HepG2 (cell line): ENCODE data around the gene SCART1. TPM values are rescaled to one million over a fixed set of nuclear protein-coding genes. Genes with fewer than 3 reads are reported as not detected.

Experiments
- ATAC-seq: fragments of 200-7000 bp; cut with Tn5 transposase; 3 replicates; pipeline ENCODE4 v1.9.1; 2020; ENCODE audit warnings: mild to moderate bottlenecking, moderate library complexity
- BruUV-seq: library from RNA; stranded (reverse); fragments of 400-500 nt; replicated peaks from 2 replicates; lab custom pipeline; 2021; lab: Mats Ljungman, UMichigan
- CTCF ChIA-PET: fragments of 300-600 bp; formaldehyde crosslinking; extraction: SDS; loops from one replicate; lab custom pipeline; 2021; ENCODE audit warnings: low total read pairs, inconsistent platforms, low intra/inter-chr PET ratio; lab: Yijun Ruan, JAX
- POLR2A ChIA-PET: fragments of 350-600 bp; sonication (Branson Sonifier 250); formaldehyde crosslinking; loops from one replicate; lab custom pipeline; 2020; ENCODE audit warnings: antibody characterized with exemption, inconsistent platforms; lab: Yijun Ruan, JAX
- DNase-seq: peaks from one replicate; pipeline ENCODE4 v3.0.0-alpha.2; 2015; ENCODE audit warnings: low spot score
- FAIRE-seq: peaks from 3 replicates; lab custom pipeline; 2011; peaks lifted over from hg19 to GRCh38; lab: Jason Lieb, UNC
- H2AFZ ChIP-seq: one replicate; pipeline ENCODE4 v1.6.1; 2011; ENCODE audit warnings: low read length, inconsistent platforms
- H3K27ac ChIP-seq: fragments of 300-600 bp; 3 replicates; pipeline ENCODE4 v1.8.0; 2011; ENCODE audit warnings: mixed run types, mild to moderate bottlenecking, mixed read lengths, low read length, inconsistent platforms; ENCODE audit not compliant: insufficient read depth; ENCODE audit errors: extremely low read length
- H3K27me3 ChIP-seq, 2 experiments: fragments of 200-600 bp in 1 of 2; 2 replicates in 1 of 2; 3 replicates in 1 of 2; pipeline versions ENCODE4 v1.6.0 to v1.8.0; 2011; ENCODE audit warnings: low read length in 2 of 2, mild to moderate bottlenecking in 2 of 2, moderate library complexity in 2 of 2, inconsistent platforms in 1 of 2; ENCODE audit not compliant: insufficient read depth in 2 of 2, control insufficient read depth in 1 of 2
- H3K36me3 ChIP-seq, 2 experiments: fragments of 200-600 bp in 1 of 2; replicated peaks in 1 of 2; 2 replicates in 1 of 2; 3 replicates in 1 of 2; pipeline versions ENCODE4 v1.5.1 to v1.8.0; 2011; ENCODE audit warnings: low read length in 2 of 2, inconsistent platforms in 1 of 2; ENCODE audit not compliant: insufficient read depth in 2 of 2, control insufficient read depth in 1 of 2
- H3K4me1 ChIP-seq: 2 replicates; pipeline ENCODE4 v1.5.1; 2012; ENCODE audit warnings: low read length, inconsistent platforms; ENCODE audit not compliant: insufficient read depth
- H3K4me2 ChIP-seq: 2 replicates; pipeline ENCODE4 v1.6.0; 2011; ENCODE audit warnings: low read depth, low read length, inconsistent platforms
- H3K4me3 ChIP-seq, 3 experiments: fragments of 200-600 bp in 1 of 3; sonication (generic), shearing (Covaris generic) in 1 of 3; replicated peaks in 1 of 3; 2 replicates each; pipeline ENCODE4 v1.5.1; 2011 to 2016; ENCODE audit warnings: low read length in 3 of 3, inconsistent platforms in 2 of 3, low read depth in 2 of 3, mild to moderate bottlenecking in 2 of 3, control low read depth in 1 of 3, mixed read lengths in 1 of 3; ENCODE audit not compliant: insufficient read depth in 1 of 3
- H3K79me2 ChIP-seq: one replicate; pipeline ENCODE4 v1.6.1; 2011; ENCODE audit warnings: low read length, inconsistent platforms; ENCODE audit not compliant: insufficient read depth
- H3K9ac ChIP-seq: 2 replicates; pipeline ENCODE4 v1.6.0; 2011; ENCODE audit warnings: mild to moderate bottlenecking, low read depth, low read length, inconsistent platforms; ENCODE audit not compliant: insufficient read depth
- H3K9me3 ChIP-seq: 2 replicates; pipeline ENCODE4 v1.5.1; 2012; ENCODE audit warnings: mild to moderate bottlenecking, low read length
- H4K20me1 ChIP-seq: 2 replicates; pipeline ENCODE4 v1.6.0; 2011; ENCODE audit warnings: inconsistent platforms, mild to moderate bottlenecking, low read length, moderate library complexity; ENCODE audit not compliant: insufficient read depth
- AKNA ChIP-seq: sonication (generic); formaldehyde crosslinking; IDR thresholded peaks from 2 replicates; pipeline ENCODE4 v1.4.0; 2020; ENCODE audit warnings: missing genetic modification reagents, borderline replicate concordance
- ARID2 ChIP-seq: sonication (generic); formaldehyde crosslinking; IDR thresholded peaks from 2 replicates; pipeline ENCODE4 v1.8.1; 2022; ENCODE audit warnings: mild to moderate bottlenecking, missing genetic modification reagents, borderline replicate concordance
- CREBL2 ChIP-seq: sonication (generic); formaldehyde crosslinking; IDR thresholded peaks from 2 replicates; pipeline ENCODE4 v1.8.1; 2023; ENCODE audit warnings: missing genetic modification reagents, mild to moderate bottlenecking, borderline replicate concordance
- HMGXB3 ChIP-seq: sonication (generic); formaldehyde crosslinking; IDR thresholded peaks from 2 replicates; pipeline ENCODE4 v1.4.0; 2020; ENCODE audit warnings: missing genetic modification reagents, borderline replicate concordance
- MYC ChIP-seq: sonication (generic); formaldehyde crosslinking; IDR thresholded peaks from 2 replicates; pipeline ENCODE4 v1.9.0; 2021; ENCODE audit warnings: missing genetic modification reagents, borderline replicate concordance
- NFYB ChIP-seq: sonication (generic); formaldehyde crosslinking; IDR thresholded peaks from 2 replicates; pipeline ENCODE4 v1.4.0; 2020; ENCODE audit warnings: missing genetic modification reagents
- PCBP1 ChIP-seq: fragments of 200-400 bp; formaldehyde crosslinking; IDR thresholded peaks from 2 replicates; pipeline ENCODE4 v1.6.1; 2017; ENCODE audit warnings: mild to moderate bottlenecking, low read depth, low read length, borderline replicate concordance
- RFX3 ChIP-seq: IDR thresholded peaks from 2 replicates; pipeline ENCODE4 v1.6.1; 2016; ENCODE audit warnings: missing biosample characterization, missing genetic modification reagents
- SP2 ChIP-seq: sonication (generic); formaldehyde crosslinking; IDR thresholded peaks from 2 replicates; pipeline ENCODE4 v1.5.1; 2020; ENCODE audit warnings: mild to moderate bottlenecking, missing genetic modification reagents
- ZBTB26 ChIP-seq: IDR thresholded peaks from 2 replicates; pipeline ENCODE4 v1.6.1; 2016; ENCODE audit warnings: missing compliant biosample characterization, missing genetic modification reagents, borderline replicate concordance
- ZFP41 ChIP-seq: sonication (generic); formaldehyde crosslinking; IDR thresholded peaks from 2 replicates; pipeline ENCODE4 v1.4.0; 2020; ENCODE audit warnings: mild to moderate bottlenecking, missing genetic modification reagents, borderline replicate concordance
- ZNF556 ChIP-seq: sonication (generic); formaldehyde crosslinking; IDR thresholded peaks from 2 replicates; pipeline ENCODE4 v1.4.0; 2020; ENCODE audit warnings: mild to moderate bottlenecking, missing genetic modification reagents, borderline replicate concordance
- ZNF747 ChIP-seq: sonication (generic); formaldehyde crosslinking; IDR thresholded peaks from 2 replicates; pipeline ENCODE4 v1.8.1; 2023; ENCODE audit warnings: missing genetic modification reagents, mild to moderate bottlenecking, borderline replicate concordance
- ZNF788 ChIP-seq: sonication (generic); formaldehyde crosslinking; IDR thresholded peaks from 2 replicates; pipeline ENCODE4 v1.5.0; 2020; ENCODE audit warnings: mild to moderate bottlenecking, missing genetic modification reagents, borderline replicate concordance
- WGBS: methylation state at CpG from one replicate; pipeline ENCODE4 v1.1.6; 2017; ENCODE audit warnings: low lambda C conversion rate; 5-methylcytosine and 5-hydroxymethylcytosine counted together
- in situ Hi-C: cut with HindIII; loops from 2 replicates; pipeline ENCODE4 v1.10.0; 2017; ENCODE audit warnings: low pct_unique_long_range_greater_than_20kb; ENCODE audit not compliant: extremely low pct_ligation_motif_present
- intact Hi-C: fragments of 100-400 bp; cut with micrococcal nuclease; formaldehyde crosslinking; loops from one replicate; pipeline ENCODE4 v1.10.0; 2022; ENCODE audit not compliant: unreplicated experiment
- polyA plus RNA-seq, 8 experiments: library from polyadenylated mRNA; depleted of rRNA in 3 of 8; stranded (reverse) in 7 of 8; unstranded in 1 of 8; fragments of >200 nt; fragmentation: Illumina TruSeq in 4 of 8; extraction: Trizol in 4 of 8; gene quantifications; 2 replicates each; pipeline versions ENCODE4 v1.2.1 to v1.2.3, GENCODE V29; 2011 to 2016; ENCODE audit warnings: low read depth in 4 of 8, missing spikeins in 1 of 8, mixed read lengths in 1 of 8; ENCODE audit not compliant: insufficient read depth in 1 of 8
- total RNA-seq, 5 experiments: library from RNA; depleted of rRNA; stranded (reverse); fragments of >200 nt; fragmentation: Illumina TruSeq; extraction: Trizol; gene quantifications; 2 replicates each; pipeline ENCODE4 v1.2.3, GENCODE V29; 2016; ENCODE audit warnings: low read depth in 1 of 5

SCART1 gene
- total and polyA plus RNA-seq, 2 of the 13 experiments (the other 11 are each of a cell fraction or from before 2014, with no cell fraction given) = 0.46 to 1.1 TPM

- no TSS peak for BruUV-seq
- H3K4me3 ChIP-seq = no peak overlapping the region
- FAIRE-seq (no peak), DNase-seq (no peak), ATAC-seq (no peak)
- no peak overlapping the region for H3K9ac ChIP-seq
- in situ Hi-C loops (no loop called here), intact Hi-C loops (no loop called here)
- H3K4me1 ChIP-seq = no peaks in the 10 kb centered on the region
- WGBS = 100% methylated on average over 2 of the region's 12 CpGs
- H3K79me2 ChIP-seq = no peaks in the 10 kb centered on the region
- H3K36me3 ChIP-seq = no peaks in the 10 kb centered on the region
- H3K4me2 ChIP-seq = no peak overlapping the region
- CTCF ChIA-PET = no interaction called here
- no peaks in the 10 kb centered on the region for H4K20me1 ChIP-seq
- H3K27me3 ChIP-seq = no peaks in the 10 kb centered on the region
- H3K9me3 ChIP-seq = no peaks in the 10 kb centered on the region
- POLR2A ChIA-PET = no interaction called here
- H2AFZ ChIP-seq = no peak overlapping the region
- no peak overlapping the region for H3K27ac ChIP-seq
- TF ChIP-seq MYC = no peak
- TF ChIP-seq ZBTB26 = no peak
- TF ChIP-seq ZFP41 (CRISPR knock-in tag) = no peak
- no peak for TF ChIP-seq HMGXB3 (CRISPR knock-in tag)
- TF ChIP-seq NFYB (CRISPR knock-in tag) = no peak
- no peak for TF ChIP-seq ZNF747 (CRISPR knock-in tag)
- no peak for TF ChIP-seq ARID2 (CRISPR knock-in tag)
- no peak for TF ChIP-seq CREBL2
- TF ChIP-seq RFX3 (CRISPR knock-in tag) = no peak
- no peak for TF ChIP-seq ZNF788 (CRISPR knock-in tag)
- TF ChIP-seq PCBP1 = no peak
- TF ChIP-seq AKNA (CRISPR knock-in tag) = no peak
- no peak for TF ChIP-seq ZNF556 (CRISPR knock-in tag)
- TF ChIP-seq SP2 = no peak
Observed at GRCh38 chr10:133464582-133465031, 10.9 kb downstream of the SCART1 start.
